ENCODE measurements around the gene ARL3. TPM values are rescaled to one million over a fixed set of nuclear protein-coding genes. Genes with fewer than 3 reads are reported as not detected.
"Not testable (repeated sequence)": the region's sequence is repeated elsewhere in the genome, so short reads cannot be mapped to it uniquely, and the experiment has no call there.

The ARL3 gene
- total RNA-seq = 32.5 and 34.6 TPM in 2 replicates
- long read RNA-seq, transcript ARL3-201 (6 exons, 3,844 nt) = major isoform, 52 of 65 reads
- long read RNA-seq, partial matches to known transcripts = 7 of 65 reads
- long read RNA-seq, other reads (novel, unspliced or antisense) = 6 of 65 reads

GRCh38 chr10:102713814-102714620 is at the start of gene ARL3:
Gene ARL3 (minus strand): TSS chr10:102714397. CDS start chr10:102714275, 122 bp downstream.
- Mint-ChIP-seq H3K27ac (ENCODE audit: unreplicated experiment) (peak within 1 kb of the TSS; percentile 99), H3K4me1 (peaks cover 64% of the 10 kb centered on the region), H3K27me3 (ENCODE audit: low read depth) (no peaks in the 10 kb centered on the region), H3K36me3 (ENCODE audit: low read depth) (no peaks in the 10 kb centered on the region), H3K4me3 (peak within 1 kb of the TSS; percentile 93), H3K9me3 (no peaks in the 10 kb centered on the region)
- TF ChIP-seq CTCF (conservative IDR thresholded peaks at IDR 0.05) = peak; percentile 71
- DNase-seq (ENCODE audit: low read depth, low spot score) = peak; percentile 92

GRCh38 chr10:102763037-102763607 is 48.9 kb upstream of the ARL3 start:
- Mint-ChIP-seq H3K27ac (ENCODE audit: unreplicated experiment) (no peak overlapping the region), H3K36me3 (ENCODE audit: low read depth) (peaks cover 5% of the 10 kb centered on the region), H3K4me3 (no peak overlapping the region), H3K9me3 (no peaks in the 10 kb centered on the region), H3K4me1 (peaks cover 13% of the 10 kb centered on the region), H3K27me3 (ENCODE audit: low read depth) (peaks cover 8% of the 10 kb centered on the region)
- no peak for DNase-seq (ENCODE audit: low read depth, low spot score)
- TF ChIP-seq CTCF (conservative IDR thresholded peaks at IDR 0.05) = no peak

- Mint-ChIP-seq H3K4me3 (no peak overlapping the region), H3K27me3 (ENCODE audit: low read depth) (peaks cover 8% of the 10 kb centered on the region), H3K4me1 (peaks cover 14% of the 10 kb centered on the region), H3K36me3 (ENCODE audit: low read depth) (peaks cover 5% of the 10 kb centered on the region), H3K27ac (ENCODE audit: unreplicated experiment) (no peak overlapping the region), H3K9me3 (no peaks in the 10 kb centered on the region)
- TF ChIP-seq CTCF (conservative IDR thresholded peaks at IDR 0.05) = no peak
- DNase-seq (ENCODE audit: low read depth, low spot score) = no peak
These were observed 48.3 kb upstream of the ARL3 start for GRCh38 chr10:102762401-102763015.

- no peak overlapping the region for H3K27ac Mint-ChIP-seq (ENCODE audit: unreplicated experiment)
- H3K4me3 Mint-ChIP-seq = no peak overlapping the region
- no peak for TF ChIP-seq CTCF (conservative IDR thresholded peaks at IDR 0.05)
- DNase-seq (ENCODE audit: low read depth, low spot score) = no peak
- H3K4me1 Mint-ChIP-seq = peaks cover 13% of the 10 kb centered on the region
- H3K27me3 Mint-ChIP-seq (ENCODE audit: low read depth) = peaks cover 6% of the 10 kb centered on the region
- H3K9me3 Mint-ChIP-seq = no peaks in the 10 kb centered on the region
- peaks cover 5% of the 10 kb centered on the region for H3K36me3 Mint-ChIP-seq (ENCODE audit: low read depth)
These were observed 47.8 kb upstream of the ARL3 start for GRCh38 chr10:102761981-102762380.

- H3K9me3 Mint-ChIP-seq = no peaks in the 10 kb centered on the region
- no peak overlapping the region for H3K4me3 Mint-ChIP-seq
- peaks cover 10% of the 10 kb centered on the region for H3K4me1 Mint-ChIP-seq
- H3K27ac Mint-ChIP-seq (ENCODE audit: unreplicated experiment) = no peak overlapping the region
- no peak for TF ChIP-seq CTCF (conservative IDR thresholded peaks at IDR 0.05)
- H3K27me3 Mint-ChIP-seq (ENCODE audit: low read depth) = no peaks in the 10 kb centered on the region
- peaks cover 3% of the 10 kb centered on the region for H3K36me3 Mint-ChIP-seq (ENCODE audit: low read depth)
- no peak for DNase-seq (ENCODE audit: low read depth, low spot score)
These were observed 45.5 kb upstream of the ARL3 start for GRCh38 chr10:102759497-102760210.

GRCh38 chr10:102758933-102759262 is 44.7 kb upstream of the ARL3 start:
- H3K27ac Mint-ChIP-seq (ENCODE audit: unreplicated experiment); H3K9me3 Mint-ChIP-seq; H3K36me3 Mint-ChIP-seq (ENCODE audit: low read depth); H3K4me1 Mint-ChIP-seq; DNase-seq (ENCODE audit: low read depth, low spot score); H3K4me3 Mint-ChIP-seq; H3K27me3 Mint-ChIP-seq (ENCODE audit: low read depth): not testable (repeated sequence)

All from neural crest cell (in vitro differentiated cells).